Progenitor cell of endocrine pancreas (in vitro differentiated cells): ENCODE results near the gene NAT8L. TPM values are rescaled to one million over a fixed set of nuclear protein-coding genes. Genes with fewer than 3 reads are reported as not detected.

Experiments used
- DNase-seq: peaks from one replicate; pipeline ENCODE4 v3.0.0; 2021; ENCODE audit warnings: low spot score; ENCODE audit not compliant: unreplicated experiment
- H3K27ac Mint-ChIP-seq: 2 replicates; pipeline ENCODE4 v1.8.0; 2021; ENCODE audit warnings: mild to moderate bottlenecking, moderate library complexity, mixed read lengths
- H3K27me3 Mint-ChIP-seq: 2 replicates; pipeline ENCODE4 v1.8.0; 2021; ENCODE audit warnings: mixed read lengths
- H3K36me3 Mint-ChIP-seq: 2 replicates; pipeline ENCODE4 v1.8.0; 2022; ENCODE audit warnings: mixed read lengths; ENCODE audit not compliant: insufficient read depth
- H3K4me1 Mint-ChIP-seq: 2 replicates; pipeline ENCODE4 v1.8.0; 2021; ENCODE audit warnings: low read depth, mixed read lengths
- H3K4me3 Mint-ChIP-seq: 2 replicates; pipeline ENCODE4 v1.8.0; 2021; ENCODE audit warnings: low read depth, mild to moderate bottlenecking, moderate library complexity, mixed read lengths
- H3K9me3 Mint-ChIP-seq: 2 replicates; pipeline ENCODE4 v1.8.0; 2021; ENCODE audit warnings: low read depth, mixed read lengths
- CTCF ChIP-seq: fragments of 200-600 bp; sonication (generic); IDR thresholded peaks from one replicate; pipeline ENCODE4 v1.5.0; 2021; ENCODE audit warnings: antibody characterized with exemption, mild to moderate bottlenecking; ENCODE audit not compliant: unreplicated experiment
- total RNA-seq: library from RNA; stranded (reverse); gene quantifications from 2 replicates; pipeline ENCODE4 v1.2.1, GENCODE V29; 2021

Gene NAT8L
- total RNA-seq, 1 donor from 2014 or later, result 20.7 TPM

DNA sequence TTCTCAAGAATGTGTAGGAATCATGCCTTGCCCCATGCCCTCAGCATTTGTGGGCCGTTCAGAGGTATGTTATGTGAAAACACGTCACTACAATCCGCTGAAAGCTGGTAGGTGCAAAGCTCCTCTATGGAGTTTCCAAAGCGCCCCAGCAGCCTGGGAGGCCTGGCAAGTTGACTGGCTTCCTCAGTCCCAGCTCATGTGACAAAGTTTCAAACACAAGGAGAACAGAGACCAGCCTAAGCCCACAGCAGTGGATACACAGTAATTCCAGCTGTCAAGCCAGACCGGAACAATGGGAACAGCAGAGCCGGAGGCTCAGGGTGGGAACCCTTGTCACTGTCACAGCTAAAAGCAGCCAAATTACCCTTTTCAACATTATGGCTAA, 33.5 kb downstream of the NAT8L start:
- peaks cover 20% of the 10 kb centered on the region for H3K27me3 Mint-ChIP-seq
- no peak overlapping the region for H3K4me3 Mint-ChIP-seq
- peaks cover 12% of the 10 kb centered on the region for H3K4me1 Mint-ChIP-seq
- no peak for TF ChIP-seq CTCF
- H3K27ac Mint-ChIP-seq, result peak overlapping the region; percentile 59
- H3K9me3 Mint-ChIP-seq, result peaks cover 4% of the 10 kb centered on the region
- no peak for DNase-seq
- H3K36me3 Mint-ChIP-seq, result peaks cover 3% of the 10 kb centered on the region

DNA sequence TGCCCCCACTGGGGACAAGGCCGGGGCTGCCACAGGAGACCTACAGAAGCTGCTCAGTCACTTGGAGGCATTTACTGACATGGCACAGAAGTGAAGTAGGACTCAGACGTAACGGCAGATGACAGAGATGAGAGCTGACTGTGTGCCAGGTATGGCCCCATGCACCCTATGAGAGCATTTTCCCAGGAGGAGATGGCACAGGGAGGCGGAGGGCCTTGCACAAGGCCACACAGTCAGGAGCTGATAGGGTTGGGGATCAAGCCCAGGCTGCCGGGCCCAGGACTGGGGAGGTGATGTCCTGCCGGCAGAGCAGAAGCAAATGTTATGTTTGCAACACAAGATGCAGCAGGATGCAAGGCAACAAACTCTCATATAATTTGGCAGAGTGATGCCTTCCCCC, 34.1 kb downstream of the NAT8L start:
- H3K27me3 Mint-ChIP-seq, result peaks cover 20% of the 10 kb centered on the region
- peaks cover 12% of the 10 kb centered on the region for H3K4me1 Mint-ChIP-seq
- H3K4me3 Mint-ChIP-seq, result no peak overlapping the region
- DNase-seq, result no peak
- H3K36me3 Mint-ChIP-seq, result peaks cover 3% of the 10 kb centered on the region
- H3K9me3 Mint-ChIP-seq, result peaks cover 4% of the 10 kb centered on the region
- TF ChIP-seq CTCF, result no peak
- no peak overlapping the region for H3K27ac Mint-ChIP-seq

DNA sequence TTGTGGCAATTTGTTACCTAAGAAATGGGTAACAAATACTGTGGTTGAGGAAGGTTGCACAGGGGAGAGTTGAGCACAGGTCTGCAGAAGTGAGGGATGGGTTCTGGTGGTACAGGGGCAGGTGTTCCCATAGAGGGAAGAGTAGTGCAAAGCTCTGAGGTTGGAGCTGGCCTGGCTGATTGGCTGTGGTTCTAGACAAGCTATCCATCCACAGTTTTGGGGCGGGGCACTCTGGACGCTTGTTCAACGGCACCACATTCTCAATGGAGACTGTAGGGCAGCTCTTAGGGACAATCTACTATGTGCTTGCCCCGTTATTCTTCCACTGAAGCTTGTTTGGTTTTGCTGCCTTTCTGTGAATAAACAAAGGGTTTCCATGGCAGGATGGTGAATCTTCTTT, 35.4 kb downstream of the NAT8L start:
- DNase-seq, result no peak
- TF ChIP-seq CTCF, result no peak

DNA sequence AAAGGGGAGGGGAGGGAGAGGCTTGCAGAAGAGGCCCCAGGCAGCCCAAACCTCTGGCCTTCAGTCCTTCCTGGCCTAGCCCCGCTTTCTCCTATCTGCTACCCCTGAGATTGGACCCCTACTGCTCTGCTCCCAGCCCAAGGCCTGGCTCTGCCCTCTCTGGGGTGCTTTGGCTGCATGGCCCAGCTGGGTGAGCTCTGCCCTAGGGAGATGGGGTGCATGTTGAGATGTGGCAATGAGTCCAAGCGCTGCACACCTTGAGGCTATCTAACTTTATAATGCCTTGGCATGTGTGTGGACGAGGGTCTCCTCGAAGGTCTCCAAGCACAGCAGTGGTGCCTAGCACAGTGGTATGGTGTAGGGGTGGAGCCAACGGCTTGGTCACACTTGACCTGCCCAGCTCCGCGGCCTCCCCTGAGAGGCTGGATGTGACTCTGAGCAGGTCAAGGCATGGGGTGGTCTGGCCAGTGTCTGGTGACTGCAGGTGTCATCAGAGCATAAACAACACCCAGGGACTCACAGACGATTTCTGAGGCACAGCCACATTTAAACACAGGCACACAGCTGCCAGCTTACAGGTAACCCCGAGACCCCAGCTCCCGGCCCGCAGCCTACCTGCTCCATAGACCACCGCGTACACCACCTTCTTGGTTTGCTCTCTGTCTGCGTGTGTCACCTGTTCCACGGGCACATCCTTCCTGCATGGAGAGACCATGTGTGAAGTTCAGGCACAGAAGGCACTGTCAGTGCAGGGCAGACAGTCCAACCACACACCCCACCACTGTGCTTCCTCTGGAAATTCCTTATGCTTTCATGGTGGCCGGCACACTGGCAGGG, 36.3 kb downstream of the NAT8L start:
- no peak for TF ChIP-seq CTCF
- H3K4me3 Mint-ChIP-seq, result no peak overlapping the region
- peaks cover 15% of the 10 kb centered on the region for H3K27me3 Mint-ChIP-seq
- peaks cover 4% of the 10 kb centered on the region for H3K9me3 Mint-ChIP-seq
- no peaks in the 10 kb centered on the region for H3K4me1 Mint-ChIP-seq
- H3K27ac Mint-ChIP-seq, result no peak overlapping the region
- peaks cover 3% of the 10 kb centered on the region for H3K36me3 Mint-ChIP-seq
- no peak for DNase-seq

More for the DNA sequence above, 35.4 kb downstream of the NAT8L start:
- H3K4me1 Mint-ChIP-seq, result peaks cover 2% of the 10 kb centered on the region
- peaks cover 3% of the 10 kb centered on the region for H3K36me3 Mint-ChIP-seq
- no peak overlapping the region for H3K27ac Mint-ChIP-seq
- peaks cover 4% of the 10 kb centered on the region for H3K9me3 Mint-ChIP-seq
- no peak overlapping the region for H3K4me3 Mint-ChIP-seq
- peaks cover 20% of the 10 kb centered on the region for H3K27me3 Mint-ChIP-seq

DNA sequence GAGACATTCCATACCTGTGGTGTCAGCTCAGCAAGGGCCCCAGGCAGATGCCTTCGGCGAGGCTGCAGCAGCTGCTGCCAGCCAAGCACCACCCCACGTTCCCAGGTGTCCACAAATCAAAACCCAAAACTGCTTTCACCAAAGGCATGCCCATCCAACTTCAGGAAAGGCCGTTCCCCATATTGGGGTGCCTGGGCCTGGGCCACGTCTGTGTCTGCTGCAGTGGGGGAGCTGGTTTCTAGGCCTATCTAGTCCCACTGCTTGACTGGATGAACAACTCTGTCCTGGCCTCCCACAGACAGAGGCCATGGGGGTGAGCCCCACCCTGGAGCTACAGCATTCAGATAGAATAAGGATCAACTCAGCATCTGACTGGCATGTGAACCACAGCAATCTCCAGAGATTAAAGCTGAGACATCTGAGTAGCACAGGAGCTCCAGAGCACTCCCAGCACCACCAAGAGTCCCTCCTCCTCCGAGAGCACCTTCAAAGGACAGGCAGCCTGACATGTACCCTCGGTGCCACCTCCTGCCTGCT, 37.0 kb downstream of the NAT8L start:
- no peak for DNase-seq
- Mint-ChIP-seq H3K36me3 (peaks cover 3% of the 10 kb centered on the region), H3K4me3 (no peak overlapping the region), H3K4me1 (no peaks in the 10 kb centered on the region), H3K27me3 (peaks cover 8% of the 10 kb centered on the region), H3K9me3 (peaks cover 4% of the 10 kb centered on the region), H3K27ac (no peak overlapping the region)
- TF ChIP-seq CTCF, result no peak
